ENCODE measurements around the gene XCL2. TPM values are rescaled to one million over a fixed set of nuclear protein-coding genes. Genes with fewer than 3 reads are reported as not detected.

The XCL2 gene
- total RNA-seq, 1 experiment from 2014 or later, result not detected

GRCh38 chr1:168504064-168504837 lies 39.5 kb downstream of the XCL2 start:
- Histone ChIP-seq H3K27me3 (ENCODE audit: control insufficient read depth, insufficient read depth, low read length) (no peaks in the 10 kb centered on the region; the same call in 1 of the 2 replicates), H3K36me3 (ENCODE audit: control insufficient read depth, insufficient read depth, low read length) (no peaks in the 10 kb centered on the region), H3K27ac (ENCODE audit: low read length) (no peak overlapping the region), H3K4me3 (ENCODE audit: low read depth in 2 of 2, low read length in 2 of 2) (no peak overlapping the region), H3K4me1 (ENCODE audit: control insufficient read depth, insufficient read depth, low read length) (no peaks in the 10 kb centered on the region; the same call in 1 of the 2 replicates), H3K9me3 (ENCODE audit: control insufficient read depth, insufficient read depth, low read depth, low read length) (no peaks in the 10 kb centered on the region)
- CTCF ChIA-PET, result no interaction called here
- in situ Hi-C loops (cut with HindIII; ENCODE audit: low pct_unique_long_range_greater_than_20kb, low sequenced_read_pairs), result no loop called here
- TF ChIP-seq POLR2AphosphoS5 (IDR thresholded peaks at IDR 0.05; ENCODE audit: low read depth, low read length), result no peak
- TF ChIP-seq TCF7L2 (IDR thresholded peaks at IDR 0.05; ENCODE audit: low read depth, low read length), result no peak
- TF ChIP-seq REST (IDR thresholded peaks at IDR 0.05; ENCODE audit: insufficient read depth in 1 of 2, low read depth in 2 of 2, low read length in 1 of 2), result no peak
- no peak for TF ChIP-seq SIN3A (IDR thresholded peaks at IDR 0.05; ENCODE audit: borderline replicate concordance, insufficient read depth, low read depth, low read length)
- TF ChIP-seq CTCF (IDR thresholded peaks at IDR 0.05), result no peak
- no TSS peak for BruUV-seq (replicated peaks)
- ATAC-seq, result no peak
- no peak for DNase-seq (ENCODE audit: low read depth, low spot score)
- intact Hi-C loops (cut with micrococcal nuclease; ENCODE audit: unreplicated experiment), result no loop called here
- POLR2A ChIA-PET, result no interaction called here

- H3K9me3 ChIP-seq (ENCODE audit: control insufficient read depth, insufficient read depth, low read depth, low read length), result no peaks in the 10 kb centered on the region
- H3K36me3 ChIP-seq (ENCODE audit: control insufficient read depth, insufficient read depth, low read length), result no peaks in the 10 kb centered on the region
- no TSS peak for BruUV-seq (replicated peaks)
- in situ Hi-C loops (cut with HindIII; ENCODE audit: low pct_unique_long_range_greater_than_20kb, low sequenced_read_pairs) (no loop called here), intact Hi-C loops (cut with micrococcal nuclease; ENCODE audit: unreplicated experiment) (no loop called here)
- ChIA-PET CTCF (no interaction called here), POLR2A (no interaction called here)
- peak; percentile 78 for ATAC-seq
- no peak overlapping the region for H3K4me3 ChIP-seq (ENCODE audit: low read depth in 2 of 2, low read length in 2 of 2)
- DNase-seq (ENCODE audit: low read depth, low spot score), result no peak
- no peaks in the 10 kb centered on the region for H3K4me1 ChIP-seq (ENCODE audit: control insufficient read depth, insufficient read depth, low read length)
- no peak overlapping the region for H3K27ac ChIP-seq (ENCODE audit: low read length)
- peaks cover 5% of the 10 kb centered on the region for H3K27me3 ChIP-seq (ENCODE audit: control insufficient read depth, insufficient read depth, low read length)
- no peak for TF ChIP-seq REST (IDR thresholded peaks at IDR 0.05; ENCODE audit: insufficient read depth in 1 of 2, low read depth in 2 of 2, low read length in 1 of 2)
- peak; percentile 41; the same call in 1 of the 2 replicates for TF ChIP-seq TCF7L2 (IDR thresholded peaks at IDR 0.05; ENCODE audit: low read depth, low read length)
Measured at GRCh38 chr1:168499688-168500049, 44.1 kb downstream of the XCL2 start.

Measured in Panc1 (cell line).